HL-60 (cell line): Measurements from ENCODE around the gene PHC2.

ENCODE experiments used
- DNase-seq, 2 experiments: peaks; one replicate each; pipeline ENCODE4 v3.0.0-alpha.2; 2010 to 2020; ENCODE audit warnings: low read depth in 1 of 2, low spot score in 1 of 2
- H3K27ac ChIP-seq: fragments of 250-450 bp; sonication (Bioruptor Pico); replicated peaks from 2 replicates; pipeline ENCODE4 v1.5.1; 2020; ENCODE audit warnings: mild to moderate bottlenecking, moderate library complexity
- H3K27me3 ChIP-seq: fragments of 250-450 bp; sonication (Bioruptor Pico); 2 replicates; pipeline ENCODE4 v1.5.1; 2021; ENCODE audit warnings: mild to moderate bottlenecking, moderate library complexity; ENCODE audit not compliant: insufficient read depth, poor library complexity, severe bottlenecking
- H3K4me3 ChIP-seq: replicated peaks from 2 replicates; pipeline ENCODE4 v1.5.1; 2011; ENCODE audit warnings: mild to moderate bottlenecking, control low read depth, low read length; ENCODE audit not compliant: insufficient read depth
- CTCF ChIP-seq: IDR thresholded peaks from one replicate; pipeline ENCODE4 v1.5.1; 2011; ENCODE audit warnings: low read length, control low read depth, inconsistent platforms; ENCODE audit not compliant: insufficient read depth
- GABPA ChIP-seq: IDR thresholded peaks from 2 replicates; pipeline ENCODE4 v1.6.1; 2012; ENCODE audit warnings: low read depth
- POLR2AphosphoS5 ChIP-seq: IDR thresholded peaks from 2 replicates; pipeline ENCODE4 v1.6.1; 2012; ENCODE audit warnings: low read depth
- REST ChIP-seq: IDR thresholded peaks from 2 replicates; pipeline ENCODE4 v1.6.1; 2012; ENCODE audit warnings: low read depth; ENCODE audit not compliant: insufficient replicate concordance
- SPI1 ChIP-seq: IDR thresholded peaks from 2 replicates; pipeline ENCODE4 v1.6.1; 2012; ENCODE audit warnings: low read depth, mild to moderate bottlenecking, borderline replicate concordance

Gene PHC2

GRCh38 chr1:33384040-33384812 is 46.7 kb downstream of the PHC2 start:
- Histone ChIP-seq H3K27ac (no peak overlapping the region), H3K27me3 (no peaks in the 10 kb centered on the region), H3K4me3 (no peak overlapping the region)
- no peak for DNase-seq
- TF ChIP-seq POLR2AphosphoS5, result no peak
- no peak for TF ChIP-seq CTCF
- peak; percentile 75 for TF ChIP-seq SPI1
- no peak for TF ChIP-seq REST
- TF ChIP-seq GABPA, result no peak

- DNase-seq, result no peak
- Histone ChIP-seq H3K4me3 (no peak overlapping the region), H3K27ac (no peak overlapping the region), H3K27me3 (no peaks in the 10 kb centered on the region)
- no peak for TF ChIP-seq SPI1
- no peak for TF ChIP-seq CTCF
- no peak for TF ChIP-seq POLR2AphosphoS5
- no peak for TF ChIP-seq REST
- no peak for TF ChIP-seq GABPA
These were observed 47.4 kb downstream of the PHC2 start for GRCh38 chr1:33383489-33383888.

GRCh38 chr1:33382661-33383415 is 48.1 kb downstream of the PHC2 start:
- no peaks in the 10 kb centered on the region for H3K27me3 ChIP-seq
- no peak overlapping the region for H3K27ac ChIP-seq
- TF ChIP-seq SPI1, result no peak
- TF ChIP-seq CTCF, result no peak
- no peak for TF ChIP-seq POLR2AphosphoS5
- TF ChIP-seq REST, result no peak
- no peak for TF ChIP-seq GABPA
- no peak for DNase-seq
- no peak overlapping the region for H3K4me3 ChIP-seq
